ENCODE data around the gene MCFD2. TPM values are rescaled to one million over a fixed set of nuclear protein-coding genes. Genes with fewer than 3 reads are reported as not detected.

MCFD2 gene
- total RNA-seq, 1 donor = 265 TPM

- DNase-seq (ENCODE audit: low read depth) = no peak
- TF ChIP-seq CTCF (IDR thresholded peaks at IDR 0.05; ENCODE audit: insufficient read depth, low read length) = no peak
- H3K4me3 ChIP-seq (ENCODE audit: low read depth, low read length) = no peak overlapping the region
Observed at GRCh38 chr2:46958431-46959017, 42.9 kb upstream of the MCFD2 start.

- no peak for DNase-seq (ENCODE audit: low read depth)
- H3K4me3 ChIP-seq (ENCODE audit: low read depth, low read length) = no peak overlapping the region
- TF ChIP-seq CTCF (IDR thresholded peaks at IDR 0.05; ENCODE audit: insufficient read depth, low read length) = no peak
Observed at GRCh38 chr2:46956981-46957531, 41.5 kb upstream of the MCFD2 start.

DNA sequence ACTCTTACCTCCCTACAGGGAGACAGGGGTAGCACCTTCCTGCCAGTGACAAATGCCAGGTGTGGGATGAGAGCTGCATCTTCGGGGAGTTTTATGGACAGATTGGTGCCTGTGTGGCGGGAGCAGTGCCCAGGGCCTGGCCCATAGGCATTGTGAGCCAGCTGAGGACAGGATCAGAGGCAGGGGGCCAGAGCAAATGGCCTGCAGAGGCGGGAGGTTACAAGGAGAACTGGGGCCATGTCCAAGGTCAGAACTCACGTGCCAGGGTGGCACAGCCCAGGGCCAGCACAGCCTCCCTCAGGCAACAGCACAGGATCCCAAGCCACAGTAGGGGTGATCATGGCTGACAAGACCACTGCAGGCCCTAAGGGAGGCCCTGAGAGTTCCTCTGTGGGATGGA is 40.2 kb upstream of the MCFD2 start:
- no peak for DNase-seq (ENCODE audit: low read depth)
- no peak for TF ChIP-seq CTCF (IDR thresholded peaks at IDR 0.05; ENCODE audit: insufficient read depth, low read length)
- no peak overlapping the region for H3K4me3 ChIP-seq (ENCODE audit: low read depth, low read length)

DNA sequence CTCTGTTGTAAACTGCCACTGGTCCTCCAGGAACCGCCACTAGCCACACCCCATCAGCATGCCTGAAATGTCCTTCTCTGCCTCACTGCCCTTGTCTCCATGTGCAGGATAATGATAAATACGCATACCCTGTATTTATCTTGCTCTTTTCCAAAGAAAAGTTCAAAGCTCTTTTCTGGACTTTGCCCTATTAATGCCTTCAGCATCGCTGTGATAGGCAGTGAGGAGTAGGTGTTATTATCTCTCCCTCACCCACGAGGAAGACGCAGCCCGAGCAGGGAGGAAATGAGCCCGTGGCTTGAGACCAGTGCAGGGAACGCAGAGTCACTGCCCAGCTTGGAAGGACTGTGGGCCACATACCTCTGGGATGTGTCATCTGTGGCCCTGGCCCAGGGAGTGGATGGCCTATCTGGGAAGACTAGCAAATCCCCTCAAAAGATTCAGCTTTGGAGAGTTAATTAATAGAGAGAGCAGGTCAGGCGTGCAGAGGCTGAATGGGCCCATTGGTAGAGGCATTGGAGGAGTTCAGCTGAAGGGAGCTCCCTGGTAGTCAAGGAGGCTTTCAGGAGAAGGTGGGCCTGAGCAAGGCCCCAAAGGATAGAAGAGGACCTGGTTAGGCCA is 39.5 kb upstream of the MCFD2 start:
- TF ChIP-seq CTCF (IDR thresholded peaks at IDR 0.05; ENCODE audit: insufficient read depth, low read length) = no peak
- H3K4me3 ChIP-seq (ENCODE audit: low read depth, low read length) = no peak overlapping the region
- peak; percentile 92 for DNase-seq (ENCODE audit: low read depth)

GRCh38 chr2:46952171-46952570 is 36.6 kb upstream of the MCFD2 start:
- H3K4me3 ChIP-seq (ENCODE audit: low read depth, low read length) = no peak overlapping the region
- TF ChIP-seq CTCF (IDR thresholded peaks at IDR 0.05; ENCODE audit: insufficient read depth, low read length) = no peak
- no peak for DNase-seq (ENCODE audit: low read depth)

DNA sequence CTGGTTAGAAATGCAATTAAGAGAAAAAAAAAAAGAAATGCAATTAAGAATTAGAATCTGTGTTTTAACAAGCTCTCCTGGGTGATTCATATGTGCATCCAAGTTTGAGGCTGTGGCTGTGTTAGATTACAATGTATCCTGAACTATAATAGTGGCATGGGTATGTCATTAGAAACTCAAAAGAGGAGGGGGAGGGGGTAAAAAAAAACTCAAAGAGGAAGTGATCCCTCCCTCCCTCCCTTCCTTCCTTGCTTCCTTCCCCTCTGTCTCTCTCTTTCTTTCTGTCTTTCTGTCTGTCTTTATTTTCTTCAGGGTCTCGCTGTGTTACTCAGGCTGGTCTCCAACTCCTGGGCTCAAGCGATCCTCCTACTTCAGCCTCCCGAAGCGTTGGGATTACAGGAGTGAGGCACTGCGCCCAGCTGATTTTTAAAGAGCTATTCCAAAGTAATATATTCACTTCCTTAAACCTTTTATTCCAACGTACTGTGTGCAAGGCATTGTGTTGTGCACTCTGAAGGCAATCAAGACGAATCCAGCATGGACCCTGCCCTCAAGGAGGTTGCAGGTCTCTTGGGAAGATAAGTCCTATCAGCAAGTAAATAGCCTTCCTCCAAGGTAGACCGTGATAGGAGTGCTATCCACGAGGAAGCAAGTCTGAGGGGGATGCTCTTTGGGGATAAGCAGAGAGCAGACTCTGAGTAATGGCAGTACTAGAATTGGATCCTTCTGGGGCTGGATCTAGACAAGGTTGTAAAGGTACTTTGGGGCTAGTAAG is 35.9 kb upstream of the MCFD2 start:
- H3K4me3 ChIP-seq (ENCODE audit: low read depth, low read length) = no peak overlapping the region
- no peak for TF ChIP-seq CTCF (IDR thresholded peaks at IDR 0.05; ENCODE audit: insufficient read depth, low read length)
- no peak for DNase-seq (ENCODE audit: low read depth)

Data from fibroblast of the aortic adventitia (primary cell).